ENCODE data around the gene SYT1.

Gene SYT1

GRCh38 chr12:79067977-79068376 lies 203.4 kb downstream of the SYT1 start:
- TF ChIP-seq TAF1 (IDR thresholded peaks at IDR 0.05; ENCODE audit: borderline replicate concordance, low read depth, low read length) (no peak), POLR2AphosphoS5 (IDR thresholded peaks at IDR 0.05; ENCODE audit: low read depth, low read length) (no peak), POLR2A (IDR thresholded peaks at IDR 0.05; ENCODE audit: low read depth, low read length) (no peak)
- FAIRE-seq (no peak), DNase-seq (ENCODE audit: insufficient read length) (no peak)

- TF ChIP-seq POLR2A (IDR thresholded peaks at IDR 0.05; ENCODE audit: low read depth, low read length): no peak
- TF ChIP-seq TAF1 (IDR thresholded peaks at IDR 0.05; ENCODE audit: borderline replicate concordance, low read depth, low read length): no peak
- FAIRE-seq (no peak), DNase-seq (ENCODE audit: insufficient read length) (no peak)
These were observed 204.4 kb downstream of the SYT1 start for GRCh38 chr12:79069009-79069408.

GRCh38 chr12:79071498-79071897 lies 206.9 kb downstream of the SYT1 start:
- DNase-seq (ENCODE audit: insufficient read length) (no peak), FAIRE-seq (no peak)
- TF ChIP-seq TAF1 (IDR thresholded peaks at IDR 0.05; ENCODE audit: borderline replicate concordance, low read depth, low read length) (no peak), POLR2AphosphoS5 (IDR thresholded peaks at IDR 0.05; ENCODE audit: low read depth, low read length) (no peak), POLR2A (IDR thresholded peaks at IDR 0.05; ENCODE audit: low read depth, low read length) (no peak)

GRCh38 chr12:79073506-79073905 lies 208.9 kb downstream of the SYT1 start:
- FAIRE-seq: no peak
- TF ChIP-seq POLR2AphosphoS5 (IDR thresholded peaks at IDR 0.05; ENCODE audit: low read depth, low read length) (no peak), POLR2A (IDR thresholded peaks at IDR 0.05; ENCODE audit: low read depth, low read length) (no peak), TAF1 (IDR thresholded peaks at IDR 0.05; ENCODE audit: borderline replicate concordance, low read depth, low read length) (no peak)
- DNase-seq (ENCODE audit: insufficient read length): no peak

- DNase-seq (ENCODE audit: insufficient read length) (no peak), FAIRE-seq (no peak)
- TF ChIP-seq POLR2A (IDR thresholded peaks at IDR 0.05; ENCODE audit: low read depth, low read length) (no peak), POLR2AphosphoS5 (IDR thresholded peaks at IDR 0.05; ENCODE audit: low read depth, low read length) (no peak), TAF1 (IDR thresholded peaks at IDR 0.05; ENCODE audit: borderline replicate concordance, low read depth, low read length) (no peak)
These were observed 218.0 kb downstream of the SYT1 start for GRCh38 chr12:79082595-79082994.

GRCh38 chr12:79083181-79083580 lies 218.6 kb downstream of the SYT1 start:
- FAIRE-seq: no peak
- no peak for DNase-seq (ENCODE audit: insufficient read length)
- TF ChIP-seq POLR2AphosphoS5 (IDR thresholded peaks at IDR 0.05; ENCODE audit: low read depth, low read length) (no peak), POLR2A (IDR thresholded peaks at IDR 0.05; ENCODE audit: low read depth, low read length) (no peak), TAF1 (IDR thresholded peaks at IDR 0.05; ENCODE audit: borderline replicate concordance, low read depth, low read length) (no peak)

- TF ChIP-seq POLR2A (IDR thresholded peaks at IDR 0.05; ENCODE audit: low read depth, low read length): no peak
- TF ChIP-seq TAF1 (IDR thresholded peaks at IDR 0.05; ENCODE audit: borderline replicate concordance, low read depth, low read length): no peak
- no peak for TF ChIP-seq POLR2AphosphoS5 (IDR thresholded peaks at IDR 0.05; ENCODE audit: low read depth, low read length)
- FAIRE-seq: no peak
- no peak for DNase-seq (ENCODE audit: insufficient read length)
These were observed 220.6 kb downstream of the SYT1 start for GRCh38 chr12:79085106-79085682.

- DNase-seq (ENCODE audit: insufficient read length) (no peak), FAIRE-seq (no peak)
- TF ChIP-seq TAF1 (IDR thresholded peaks at IDR 0.05; ENCODE audit: borderline replicate concordance, low read depth, low read length) (no peak), POLR2AphosphoS5 (IDR thresholded peaks at IDR 0.05; ENCODE audit: low read depth, low read length) (no peak), POLR2A (IDR thresholded peaks at IDR 0.05; ENCODE audit: low read depth, low read length) (no peak)
These were observed 222.1 kb downstream of the SYT1 start for GRCh38 chr12:79086541-79087296.

- no peak for DNase-seq (ENCODE audit: insufficient read length)
- no peak for FAIRE-seq
- TF ChIP-seq TAF1 (IDR thresholded peaks at IDR 0.05; ENCODE audit: borderline replicate concordance, low read depth, low read length) (no peak), POLR2A (IDR thresholded peaks at IDR 0.05; ENCODE audit: low read depth, low read length) (no peak), POLR2AphosphoS5 (IDR thresholded peaks at IDR 0.05; ENCODE audit: low read depth, low read length) (no peak)
These were observed 234.0 kb downstream of the SYT1 start for GRCh38 chr12:79098530-79098929.

- no peak for TF ChIP-seq POLR2A (IDR thresholded peaks at IDR 0.05; ENCODE audit: low read depth, low read length)
- TF ChIP-seq POLR2AphosphoS5 (IDR thresholded peaks at IDR 0.05; ENCODE audit: low read depth, low read length): no peak
- no peak for TF ChIP-seq TAF1 (IDR thresholded peaks at IDR 0.05; ENCODE audit: borderline replicate concordance, low read depth, low read length)
- FAIRE-seq: no peak
- no peak for DNase-seq (ENCODE audit: insufficient read length)
These were observed 244.4 kb downstream of the SYT1 start for GRCh38 chr12:79108962-79109361.

- FAIRE-seq (no peak), DNase-seq (ENCODE audit: insufficient read length) (no peak)
- no peak for TF ChIP-seq TAF1 (IDR thresholded peaks at IDR 0.05; ENCODE audit: borderline replicate concordance, low read depth, low read length)
- no peak for TF ChIP-seq POLR2AphosphoS5 (IDR thresholded peaks at IDR 0.05; ENCODE audit: low read depth, low read length)
- TF ChIP-seq POLR2A (IDR thresholded peaks at IDR 0.05; ENCODE audit: low read depth, low read length): no peak
These were observed 250.3 kb downstream of the SYT1 start for GRCh38 chr12:79114896-79115295.

- no peak for TF ChIP-seq POLR2AphosphoS5 (IDR thresholded peaks at IDR 0.05; ENCODE audit: low read depth, low read length)
- no peak for TF ChIP-seq POLR2A (IDR thresholded peaks at IDR 0.05; ENCODE audit: low read depth, low read length)
- TF ChIP-seq TAF1 (IDR thresholded peaks at IDR 0.05; ENCODE audit: borderline replicate concordance, low read depth, low read length): no peak
- DNase-seq (ENCODE audit: insufficient read length) (no peak), FAIRE-seq (no peak)
These were observed 251.2 kb downstream of the SYT1 start for GRCh38 chr12:79115743-79116142.

Measured in GM12892 (cell line).